HG02981 (cell line): ENCODE results near the gene RGS3.
"Not testable (repeated sequence)": the region's sequence is repeated elsewhere in the genome, so short reads cannot be mapped to it uniquely, and the experiment has no call there.

ENCODE experiments used
- ATAC-seq: cut with Tn5 transposase; IDR thresholded peaks from one replicate; pipeline ENCODE4 v1.9.1; 2021; ENCODE audit warnings: mild to moderate bottlenecking, moderate library complexity; ENCODE audit not compliant: unreplicated experiment

The RGS3 gene

DNA sequence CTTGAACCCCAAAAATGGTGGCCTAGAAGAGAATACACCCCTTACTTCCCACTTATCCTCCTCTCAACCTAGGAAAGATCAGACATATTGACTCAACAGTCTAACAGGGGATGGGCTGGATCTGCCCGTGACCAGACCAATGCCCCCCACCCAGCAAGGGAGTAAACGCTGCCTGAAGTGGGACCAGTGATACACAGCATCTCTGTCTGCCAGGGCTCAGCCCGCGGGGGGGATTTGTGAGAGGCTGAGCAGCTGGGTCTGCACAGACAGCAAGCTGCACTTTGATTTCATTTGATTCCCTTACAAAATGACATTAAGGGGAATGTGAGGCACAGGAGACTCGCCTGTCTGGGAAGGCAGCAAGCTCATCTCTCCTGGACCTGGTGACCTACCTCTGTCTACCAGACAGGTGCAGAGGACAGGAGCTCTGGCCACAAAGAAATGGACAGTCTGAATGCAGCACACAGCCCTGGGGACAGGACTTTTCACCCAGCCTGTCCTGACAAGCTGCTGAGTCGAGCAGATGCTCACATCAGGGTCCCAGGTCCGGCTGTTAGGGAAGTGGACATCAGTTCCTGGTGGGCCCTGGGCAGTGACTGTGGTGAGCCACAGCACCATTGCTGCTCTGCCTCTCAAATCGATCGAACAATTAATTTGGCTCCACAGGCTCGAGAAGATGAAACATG is 79.9 kb downstream of the RGS3 start:
- no peak for ATAC-seq

DNA sequence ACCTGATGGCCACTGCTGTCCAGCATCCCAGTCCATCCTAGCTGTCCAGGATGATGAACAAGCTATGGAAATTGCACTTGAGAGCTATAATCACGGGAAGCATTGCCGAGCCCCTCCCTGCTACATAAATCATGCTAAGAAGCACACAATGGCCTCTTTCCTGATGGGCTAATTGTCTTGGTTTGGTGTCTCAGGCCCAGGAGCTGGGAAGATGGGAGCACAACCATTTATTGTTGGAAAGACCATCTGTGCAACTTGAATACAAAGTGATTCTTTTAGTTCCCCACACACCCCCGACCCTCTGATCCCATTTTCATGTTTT is 80.4 kb downstream of the RGS3 start:
- no peak for ATAC-seq

DNA sequence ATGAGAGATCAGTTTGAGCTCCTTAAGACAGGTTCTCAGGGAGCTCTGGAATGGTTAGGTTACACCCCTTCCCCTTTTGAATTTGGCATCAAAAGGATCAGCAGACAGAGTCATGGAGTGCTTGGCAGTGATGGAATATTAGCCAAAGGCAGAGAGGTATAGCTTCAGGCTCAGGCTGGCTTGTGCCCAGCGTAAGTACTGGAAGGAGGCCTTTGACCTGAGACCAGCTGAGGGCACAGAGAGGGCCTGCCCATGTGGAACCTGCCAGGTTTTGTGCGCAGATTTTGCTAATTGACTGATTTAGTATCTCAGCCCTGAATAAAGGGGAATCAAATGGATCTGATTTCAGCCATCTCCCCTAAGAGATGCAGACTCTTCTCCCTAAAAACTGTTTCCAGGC is 81.5 kb downstream of the RGS3 start:
- no peak for ATAC-seq

DNA sequence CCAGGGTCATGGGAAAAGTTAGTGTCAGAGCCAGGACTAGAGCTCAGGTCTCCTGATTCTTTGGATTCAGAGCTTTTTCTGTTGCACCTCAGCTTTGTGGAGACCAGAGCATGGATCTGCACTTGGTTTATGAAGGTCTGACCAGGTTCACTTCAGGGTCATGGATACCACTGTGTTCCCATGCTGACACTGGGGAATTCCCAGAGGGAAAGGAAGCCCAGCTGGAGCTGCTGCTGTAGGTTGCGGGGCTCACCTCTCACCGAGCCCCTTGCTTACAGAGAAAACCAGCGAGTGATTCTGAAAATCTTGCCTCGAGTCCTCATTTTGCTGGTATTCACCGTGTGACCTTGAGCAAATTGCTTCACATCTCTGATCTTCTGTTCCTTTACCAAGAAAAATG is 83.0 kb downstream of the RGS3 start:
- no peak for ATAC-seq

DNA sequence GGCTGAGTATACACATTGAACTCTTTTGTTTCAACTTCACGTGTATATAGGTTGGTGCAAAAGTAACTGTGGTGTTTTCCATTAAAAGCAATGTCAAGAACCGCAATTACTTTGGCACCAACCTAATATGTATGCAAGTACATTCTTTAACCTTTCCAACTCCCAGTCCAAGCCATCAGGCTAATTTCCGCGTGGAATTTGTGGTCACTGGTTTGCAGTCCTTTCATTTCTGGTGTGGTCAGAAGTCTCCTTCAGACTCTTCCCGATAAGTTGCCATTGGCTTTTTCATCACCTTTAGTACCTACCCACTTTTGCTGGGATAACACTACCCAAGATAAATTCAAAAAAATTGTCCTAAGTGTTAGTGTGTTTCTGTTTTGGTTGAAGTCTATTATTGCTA is 84.0 kb downstream of the RGS3 start:
- no peak for ATAC-seq

DNA sequence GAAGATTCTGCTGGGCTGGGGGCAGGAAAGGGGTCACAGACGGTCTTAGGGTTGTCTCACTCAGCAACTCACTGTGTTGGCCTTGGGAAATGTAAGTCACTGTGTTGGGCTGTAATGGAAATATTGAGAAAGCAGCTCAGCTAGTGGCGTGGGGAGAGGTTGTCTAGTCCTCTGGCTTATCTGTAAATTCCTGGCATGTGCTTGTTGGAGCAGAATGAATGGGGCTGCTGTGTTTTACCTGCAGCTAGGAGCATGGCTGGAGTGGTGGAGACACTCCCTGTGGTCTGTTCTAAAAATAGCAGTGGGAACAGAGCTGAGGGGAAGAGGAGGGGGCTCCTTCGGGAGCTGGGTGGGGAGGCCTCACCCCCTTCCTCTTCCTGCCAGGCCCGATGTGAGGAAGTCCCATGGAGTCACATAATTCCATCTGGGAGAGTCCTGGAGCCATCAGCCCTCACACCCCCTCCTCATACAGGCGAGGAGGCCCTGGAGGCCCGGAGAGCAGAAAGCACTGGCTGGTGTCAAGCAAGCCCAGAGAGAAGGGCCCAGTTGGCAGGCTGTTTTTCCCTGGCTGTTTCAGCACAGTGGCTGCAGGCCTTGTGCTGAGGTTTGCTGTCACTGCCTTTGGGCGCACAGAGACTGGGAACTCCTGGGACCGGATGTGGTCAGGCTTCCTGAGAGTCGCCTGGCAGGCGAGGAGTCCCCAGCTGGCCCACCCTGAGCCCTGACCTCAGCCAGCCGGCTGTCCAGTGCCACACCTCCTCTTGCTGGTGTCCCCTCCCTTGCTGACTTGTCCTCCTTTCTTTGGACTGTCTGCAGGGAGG is 84.9 kb downstream of the RGS3 start:
- no peak for ATAC-seq

DNA sequence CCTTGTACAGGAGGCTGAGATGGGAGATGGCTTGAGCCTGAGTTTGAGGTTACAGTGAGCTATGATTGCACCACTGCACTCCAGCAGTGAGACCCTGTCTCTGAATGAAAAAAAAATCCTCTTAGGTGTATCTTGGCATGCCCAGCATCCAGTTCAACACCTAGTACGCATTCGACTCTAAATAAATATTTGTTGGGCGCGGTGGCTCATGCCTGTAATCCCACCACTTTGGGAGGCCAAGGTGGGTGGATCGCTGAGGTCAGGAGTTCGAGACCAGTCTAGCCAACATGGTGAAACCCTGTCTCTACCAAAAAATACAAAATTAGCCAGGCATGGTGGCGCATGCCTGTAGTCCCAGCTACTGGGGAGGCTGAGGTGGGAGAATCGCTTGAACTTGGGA is 86.4 kb downstream of the RGS3 start:
- ATAC-seq = not testable (repeated sequence)

DNA sequence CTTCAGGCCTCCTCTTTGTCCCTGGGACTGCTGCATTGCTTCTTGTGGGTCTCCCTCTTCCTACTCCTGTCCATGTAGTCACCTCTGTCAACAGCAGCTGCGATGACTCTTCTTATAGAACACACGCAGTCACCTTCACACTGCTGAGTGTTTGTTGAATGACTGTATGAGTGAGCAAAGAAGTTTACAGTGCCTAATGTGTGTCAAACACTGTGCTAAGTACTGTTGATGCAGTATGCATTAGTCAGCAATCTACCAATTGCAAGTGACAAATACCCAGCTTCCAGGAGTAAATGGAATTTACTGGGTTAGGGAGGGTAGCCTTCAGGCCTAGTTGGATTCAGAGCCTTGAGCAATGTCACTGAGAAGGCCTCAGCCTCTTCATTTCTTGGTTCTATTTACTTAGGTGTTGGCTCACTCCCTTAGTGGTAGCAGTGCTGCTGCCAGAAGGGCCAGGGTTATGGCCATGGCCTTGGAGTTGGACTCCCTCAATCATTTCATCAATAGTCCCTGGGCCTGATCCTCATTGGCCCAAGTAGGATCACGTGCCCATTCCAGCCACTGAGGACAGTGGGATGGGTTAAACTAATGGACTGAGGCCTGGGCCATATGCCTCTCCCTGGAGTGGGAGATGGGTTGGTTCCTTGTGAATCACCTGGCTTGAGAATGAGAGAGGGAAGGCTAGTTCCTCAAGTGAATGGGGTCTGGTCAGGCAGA is 93.5 kb downstream of the RGS3 start:
- ATAC-seq = no peak

DNA sequence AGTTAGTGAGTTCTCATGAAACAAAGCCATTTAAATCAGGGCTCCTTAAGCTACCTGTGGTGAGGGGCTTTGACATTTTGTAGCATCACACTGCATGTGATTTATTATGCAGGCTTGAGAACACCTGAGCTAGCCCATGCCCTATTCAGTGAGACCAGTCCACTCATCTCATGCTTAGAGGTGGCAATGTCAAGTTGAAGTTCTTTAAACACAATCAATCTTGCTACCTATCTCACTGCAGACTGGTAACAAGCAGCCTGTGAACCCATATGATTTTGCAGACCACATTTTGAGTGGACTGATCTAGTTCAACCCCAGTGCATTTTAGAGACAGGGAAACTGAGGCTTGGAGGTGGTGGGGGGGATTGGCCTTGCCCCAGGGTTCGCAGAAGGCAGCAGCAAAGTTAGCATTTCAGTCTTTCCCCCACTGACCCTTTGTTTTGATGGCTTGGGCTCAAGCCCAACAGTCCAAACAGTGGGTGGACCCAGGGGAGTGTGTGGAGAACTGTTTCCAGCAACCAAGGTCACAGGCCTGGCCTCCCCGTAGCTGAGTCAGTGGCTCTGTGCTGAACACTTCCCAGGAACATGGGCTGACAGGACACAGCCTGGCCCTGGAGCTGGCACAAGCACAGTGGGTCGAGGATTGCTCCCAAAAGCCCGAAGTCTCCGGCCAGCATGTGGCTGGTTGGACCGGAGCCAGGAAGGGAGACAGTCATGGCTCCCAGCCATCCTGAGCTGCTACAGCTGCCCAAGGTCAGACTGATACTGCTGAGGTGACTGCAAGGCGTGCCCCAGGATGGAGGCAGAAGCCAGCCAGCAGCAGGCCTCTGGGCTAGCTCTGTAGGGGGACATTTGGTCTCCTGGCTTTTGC is 95.3 kb downstream of the RGS3 start:
- ATAC-seq = no peak

DNA sequence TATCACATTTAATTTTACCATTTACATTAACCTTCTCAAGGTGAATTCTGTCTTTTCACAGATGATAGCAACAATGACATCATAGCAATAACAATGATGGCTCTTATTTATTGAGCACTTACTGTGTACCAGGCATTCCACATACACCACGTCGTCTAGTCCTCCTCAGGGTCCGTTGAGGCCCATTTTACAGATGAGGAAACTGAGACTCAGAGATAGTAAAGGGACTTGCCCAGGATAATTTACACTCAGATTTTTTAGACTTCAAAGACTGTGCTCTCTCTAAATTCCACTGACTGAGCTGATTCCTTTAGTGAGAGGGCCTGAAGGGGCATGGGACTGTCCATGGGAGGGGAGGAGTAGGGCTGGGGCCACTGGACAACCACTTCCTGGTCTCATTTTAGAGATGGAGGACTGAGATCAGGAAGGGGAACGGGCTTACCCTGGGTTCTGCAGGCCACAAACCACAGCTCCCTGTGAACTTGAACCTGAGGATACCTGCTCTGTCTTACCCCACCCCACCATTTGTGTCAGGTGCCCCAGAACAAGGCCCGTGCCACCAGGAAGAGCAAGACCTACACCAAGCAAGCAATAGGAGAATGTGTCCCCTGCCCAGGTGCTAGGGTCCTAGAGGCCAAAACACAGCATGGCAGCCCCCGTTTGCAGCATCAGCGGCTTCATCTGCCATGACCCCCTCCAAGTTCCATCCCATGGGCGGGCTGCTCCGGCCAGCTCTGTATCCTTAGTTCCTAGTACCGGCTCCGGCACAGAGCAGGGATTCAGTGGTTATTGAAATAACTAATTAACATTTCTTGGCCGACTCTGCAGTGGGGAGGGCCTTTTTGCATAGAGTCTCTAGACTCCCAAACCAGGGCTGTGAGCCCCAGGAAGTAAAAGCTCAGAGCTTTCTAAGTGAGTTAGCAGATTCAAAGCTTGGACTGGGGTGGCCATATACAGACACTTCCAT is 96.6 kb downstream of the RGS3 start:
- no peak for ATAC-seq

DNA sequence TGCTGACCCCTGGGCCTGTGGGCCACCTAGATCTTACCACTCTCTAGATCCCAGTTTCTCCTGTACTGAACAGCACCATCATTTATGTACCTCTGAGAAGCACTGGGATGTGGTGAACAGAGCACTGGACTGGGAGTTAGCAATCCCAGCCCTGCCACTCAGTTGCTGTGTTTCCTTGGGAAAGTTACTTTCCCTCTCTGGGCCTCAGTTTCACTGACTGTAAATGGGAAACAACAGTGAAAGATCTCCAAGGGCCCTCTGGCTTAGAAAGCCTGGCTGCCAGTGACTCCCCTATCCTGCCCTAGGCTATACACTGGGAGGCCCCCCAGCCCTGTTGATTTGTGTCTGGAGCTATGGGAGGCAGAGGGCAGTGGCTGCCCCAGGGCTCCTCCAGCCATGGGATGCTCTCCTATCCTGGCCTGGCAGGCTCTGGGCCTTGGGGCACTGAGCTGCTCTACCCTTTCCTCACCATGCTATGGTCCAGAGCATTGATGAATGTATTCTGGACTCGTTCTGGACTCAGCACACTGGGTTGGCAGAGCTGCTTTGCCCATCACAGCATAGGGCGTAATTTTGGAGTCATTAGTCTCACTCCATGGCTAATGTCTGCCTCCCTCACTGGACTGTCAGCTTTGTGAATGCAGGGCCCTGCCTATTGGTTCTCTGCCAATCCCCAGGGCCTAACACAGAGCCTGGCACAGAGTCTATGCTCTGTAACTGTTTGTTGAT is 99.3 kb downstream of the RGS3 start:
- no peak for ATAC-seq

DNA sequence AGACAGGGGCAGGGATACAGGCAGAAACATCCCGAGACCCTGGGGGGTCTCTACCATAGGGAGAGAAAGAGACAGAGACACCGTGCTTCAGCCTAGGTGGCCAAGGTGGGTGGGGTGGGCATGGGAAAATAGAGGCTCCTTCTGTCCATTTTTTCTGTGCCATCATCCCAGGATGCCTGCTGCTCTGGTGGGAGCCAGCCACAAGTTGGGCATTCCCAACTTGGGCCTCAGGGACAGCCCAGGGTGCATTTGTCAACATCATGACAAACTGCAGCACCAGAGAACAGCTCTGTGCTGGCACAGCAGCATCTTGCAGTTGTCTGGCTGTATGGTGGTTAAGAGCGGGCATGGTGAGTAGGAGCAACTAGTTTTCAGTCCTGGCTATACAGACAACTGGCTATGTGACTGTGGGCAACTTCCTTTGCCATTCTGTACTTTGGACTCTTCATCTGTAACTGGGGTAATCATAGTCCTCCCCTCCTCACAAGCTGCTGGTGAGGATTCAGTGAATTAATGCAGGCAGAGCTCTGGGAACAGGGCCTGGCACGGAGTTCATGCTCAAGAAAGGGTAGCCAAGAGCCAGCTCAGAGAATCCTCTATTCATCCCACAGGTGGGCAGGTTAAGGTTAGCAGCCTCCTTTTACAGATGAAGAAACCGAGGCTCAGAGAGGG is 100.4 kb downstream of the RGS3 start:
- no peak for ATAC-seq

DNA sequence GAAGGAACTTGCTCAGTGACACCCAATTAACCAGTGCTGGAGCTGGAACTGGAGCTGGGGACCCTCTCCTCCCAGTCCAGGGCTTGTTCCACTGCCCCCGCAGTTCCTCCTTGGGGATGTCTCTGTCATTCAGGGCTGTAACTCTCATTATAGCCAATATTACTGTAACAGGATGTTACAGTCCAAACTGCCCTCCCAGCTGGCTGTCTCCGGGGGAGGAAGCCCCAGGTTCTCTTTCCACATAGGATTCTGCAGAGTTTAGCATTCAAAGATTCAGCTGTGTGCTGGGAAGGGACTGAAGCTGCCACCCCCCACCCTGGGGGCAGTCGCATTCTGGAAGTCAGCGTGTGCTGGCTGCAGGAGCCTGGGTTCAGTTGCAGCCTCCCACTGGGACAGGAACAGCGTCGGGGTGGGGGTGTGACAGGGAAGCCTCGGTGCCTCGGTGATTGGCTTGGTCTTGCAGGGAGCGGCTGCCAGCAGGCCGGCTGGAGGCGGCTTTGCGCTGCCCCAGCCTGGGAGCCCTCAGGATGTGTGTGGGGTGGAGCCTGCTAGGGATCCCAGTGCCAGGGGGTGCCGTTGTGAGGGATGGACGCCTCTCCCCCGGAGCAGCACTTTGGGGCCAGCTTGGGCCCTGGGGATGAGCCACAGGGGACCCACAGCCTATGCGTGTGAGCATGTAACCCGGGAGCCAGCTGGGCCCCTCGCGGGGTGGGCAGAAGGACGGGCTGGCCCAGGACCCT is 101.1 kb downstream of the RGS3 start:
- ATAC-seq = no peak

DNA sequence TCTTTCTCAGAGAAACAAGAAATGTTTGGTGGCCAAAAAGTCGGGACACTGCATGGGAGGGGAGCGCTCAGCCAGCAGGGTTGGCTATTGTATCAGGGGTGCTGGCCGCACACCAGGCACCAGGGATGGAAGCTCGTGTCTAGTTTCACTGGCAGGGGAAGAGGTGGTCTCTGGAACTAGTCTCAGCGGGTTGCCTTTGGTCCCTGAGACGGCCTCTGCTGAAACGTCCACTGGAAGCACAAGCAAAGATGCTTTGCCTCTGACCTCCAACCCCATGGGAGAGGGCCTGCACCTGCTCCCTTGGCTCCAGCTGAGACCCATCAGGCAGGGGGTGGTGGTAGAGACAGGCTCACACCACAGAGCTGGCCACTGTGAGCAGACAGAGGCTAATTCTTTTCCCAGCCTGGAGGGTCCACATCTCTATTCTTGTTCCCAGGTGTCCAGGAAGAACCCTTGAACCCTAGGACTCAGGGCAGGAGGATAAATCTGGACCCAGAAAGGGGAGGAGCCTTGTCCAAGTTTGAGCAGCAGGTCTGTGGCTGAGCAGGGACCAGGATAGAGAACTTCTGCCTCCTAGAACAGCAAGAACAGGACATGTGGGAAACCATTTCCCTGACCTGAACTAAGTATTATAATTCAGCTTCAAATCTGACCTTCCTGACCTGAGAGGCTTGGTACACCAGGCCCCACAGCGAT is 102.6 kb downstream of the RGS3 start:
- no peak for ATAC-seq

DNA sequence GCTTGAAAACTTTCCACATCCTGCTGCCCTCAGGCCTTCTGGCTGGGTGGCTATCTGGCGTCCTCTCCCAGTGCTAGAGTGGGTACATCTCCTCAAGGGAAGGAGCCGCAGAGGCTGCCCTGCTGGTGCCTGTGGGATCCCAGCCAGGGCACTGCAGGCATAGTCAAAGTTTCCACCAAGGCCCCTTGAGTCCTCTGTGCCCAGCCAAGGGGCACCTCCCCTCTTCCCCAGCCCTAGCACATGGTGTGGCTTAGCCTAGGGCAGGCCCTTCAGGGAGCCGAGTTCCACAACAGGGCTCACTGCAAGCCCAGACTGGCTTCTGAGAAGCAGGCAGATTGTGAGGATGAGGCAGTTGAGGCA is 103.2 kb downstream of the RGS3 start:
- no peak for ATAC-seq

DNA sequence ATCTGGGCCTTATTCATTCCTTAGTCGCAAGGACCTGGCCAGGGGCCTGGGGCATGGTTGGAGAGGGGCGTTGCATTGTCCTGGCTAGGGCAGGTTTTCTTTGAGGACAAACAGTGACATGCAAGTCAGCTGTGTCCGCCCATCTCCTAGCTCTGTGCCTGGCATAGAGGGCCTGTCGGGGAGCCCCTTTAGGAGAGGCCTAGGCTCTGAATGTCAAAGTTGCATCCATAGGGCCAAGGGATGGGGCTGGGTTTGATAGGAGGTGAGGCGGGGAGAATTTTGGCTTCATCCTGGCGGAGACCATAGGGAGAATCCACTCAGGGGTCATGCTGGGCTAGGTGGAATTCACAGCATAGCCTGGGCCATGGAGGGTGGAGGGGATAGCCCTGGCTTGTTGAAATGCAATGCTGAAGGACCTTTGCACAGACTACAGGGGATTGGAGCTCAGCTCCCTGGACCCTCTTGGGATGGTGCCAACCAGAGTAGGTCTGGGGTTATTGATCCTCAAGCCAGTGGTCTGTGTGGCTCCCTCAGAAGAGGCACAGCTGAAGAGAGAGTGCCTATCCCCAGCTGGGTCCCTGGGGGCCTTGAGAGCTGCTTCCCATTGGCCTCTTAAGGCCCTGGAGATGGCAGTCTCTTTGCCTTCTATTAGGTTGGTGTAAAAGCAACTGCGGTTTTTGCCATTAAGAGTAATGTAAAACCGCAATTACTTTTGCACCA is 104.0 kb downstream of the RGS3 start:
- ATAC-seq = no peak

DNA sequence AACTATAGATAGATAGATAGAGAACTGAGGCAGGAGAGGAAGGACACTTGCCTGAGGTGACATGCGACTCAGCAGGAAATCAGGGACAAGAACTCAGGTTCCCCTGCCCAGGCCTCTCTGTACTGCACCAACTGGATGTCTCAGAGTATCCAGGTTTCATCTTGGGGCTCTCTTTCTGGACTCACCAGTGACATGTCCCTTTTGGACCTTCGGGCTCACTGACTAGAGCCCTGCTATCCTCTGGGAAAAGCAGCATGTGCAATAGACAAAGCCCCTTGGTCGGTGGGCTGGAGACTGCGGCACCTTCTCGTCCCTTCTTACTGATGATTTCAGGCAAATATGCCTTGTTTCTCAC is 104.5 kb downstream of the RGS3 start:
- ATAC-seq = no peak
